ENCODE results near the gene FAM131B. TPM values are rescaled to one million over a fixed set of nuclear protein-coding genes. Genes with fewer than 3 reads are reported as not detected.

FAM131B gene
- total RNA-seq, 1 experiment from 2014 or later = 0.31 TPM

DNA sequence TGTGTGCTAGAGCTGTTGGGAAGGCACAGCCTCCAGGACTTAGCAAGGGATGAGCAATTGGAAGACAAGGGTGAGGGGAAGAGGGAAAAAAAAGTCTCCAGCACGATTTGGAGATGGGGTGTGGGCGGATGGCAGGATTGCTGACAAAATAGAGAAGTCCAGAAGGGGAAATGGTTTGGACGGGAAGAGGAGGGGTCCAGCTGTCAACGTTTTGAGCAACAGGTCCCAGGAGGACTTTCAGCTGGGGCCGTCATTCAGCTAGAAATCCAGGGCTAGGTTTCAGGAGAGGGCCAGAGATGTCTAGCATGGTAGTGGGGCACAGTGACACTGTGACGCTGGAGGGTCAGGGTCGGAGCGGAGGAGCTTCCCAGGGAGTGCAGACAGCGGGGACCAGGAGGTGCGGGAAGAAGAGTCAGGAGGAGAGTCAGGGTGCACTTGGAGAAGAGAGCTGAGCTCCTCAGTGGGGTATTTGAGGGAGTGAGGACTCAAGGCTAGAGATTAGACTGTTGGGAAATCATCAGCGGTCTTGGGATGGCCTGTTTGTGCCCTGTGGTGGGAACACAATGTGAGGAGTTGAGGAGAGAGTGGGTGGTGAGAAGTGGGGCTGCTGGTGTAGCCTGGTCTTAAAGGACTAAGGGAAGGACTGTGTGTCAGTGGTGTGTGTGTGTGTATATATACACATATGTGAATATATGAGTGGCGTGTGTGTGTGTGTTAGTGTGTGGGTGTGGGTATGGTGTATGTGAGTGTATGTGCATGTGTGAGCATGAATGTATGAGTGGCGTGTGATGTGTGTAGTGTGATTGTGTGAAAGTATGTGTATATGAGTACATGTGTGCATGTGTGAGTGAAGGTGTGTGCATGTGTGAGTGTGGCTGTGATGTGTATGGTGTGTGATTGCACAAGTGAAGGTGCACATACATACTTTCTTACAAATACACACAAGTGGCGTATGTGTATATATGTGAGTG lies 22.4 kb upstream of the FAM131B start:
- in situ Hi-C loops (cut with HindIII; ENCODE audit: low sequenced_read_pairs) = no loop called here
- DNase-seq (ENCODE audit: low spot score) = no peak

DNA sequence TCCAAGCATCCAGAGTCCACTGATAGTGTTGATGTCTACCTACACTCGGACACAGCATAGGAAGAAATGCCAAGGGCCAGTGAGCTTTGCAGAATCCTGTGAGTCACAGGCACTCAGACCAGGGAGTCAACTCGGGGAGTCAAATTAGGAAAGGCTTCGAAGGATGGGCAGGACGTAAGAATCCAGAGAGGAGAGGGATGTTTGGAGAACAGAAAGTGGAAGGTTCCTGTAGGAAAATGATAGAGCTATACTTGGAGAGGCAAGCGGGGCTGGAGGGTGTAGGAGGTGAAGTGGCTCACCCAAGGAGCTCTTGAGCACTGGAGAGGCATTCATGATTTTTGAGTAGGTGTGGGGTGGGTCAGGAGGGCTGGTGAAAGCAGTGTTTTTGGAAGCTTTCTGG lies 21.6 kb upstream of the FAM131B start:
- peak; percentile 48 for DNase-seq (ENCODE audit: low spot score)
- in situ Hi-C loops (cut with HindIII; ENCODE audit: low sequenced_read_pairs) = no loop called here

- in situ Hi-C loops (cut with HindIII; ENCODE audit: low sequenced_read_pairs) = no loop called here
- DNase-seq (ENCODE audit: low spot score) = no peak
These were observed 21.1 kb upstream of the FAM131B start for GRCh38 chr7:143383642-143383957.

DNA sequence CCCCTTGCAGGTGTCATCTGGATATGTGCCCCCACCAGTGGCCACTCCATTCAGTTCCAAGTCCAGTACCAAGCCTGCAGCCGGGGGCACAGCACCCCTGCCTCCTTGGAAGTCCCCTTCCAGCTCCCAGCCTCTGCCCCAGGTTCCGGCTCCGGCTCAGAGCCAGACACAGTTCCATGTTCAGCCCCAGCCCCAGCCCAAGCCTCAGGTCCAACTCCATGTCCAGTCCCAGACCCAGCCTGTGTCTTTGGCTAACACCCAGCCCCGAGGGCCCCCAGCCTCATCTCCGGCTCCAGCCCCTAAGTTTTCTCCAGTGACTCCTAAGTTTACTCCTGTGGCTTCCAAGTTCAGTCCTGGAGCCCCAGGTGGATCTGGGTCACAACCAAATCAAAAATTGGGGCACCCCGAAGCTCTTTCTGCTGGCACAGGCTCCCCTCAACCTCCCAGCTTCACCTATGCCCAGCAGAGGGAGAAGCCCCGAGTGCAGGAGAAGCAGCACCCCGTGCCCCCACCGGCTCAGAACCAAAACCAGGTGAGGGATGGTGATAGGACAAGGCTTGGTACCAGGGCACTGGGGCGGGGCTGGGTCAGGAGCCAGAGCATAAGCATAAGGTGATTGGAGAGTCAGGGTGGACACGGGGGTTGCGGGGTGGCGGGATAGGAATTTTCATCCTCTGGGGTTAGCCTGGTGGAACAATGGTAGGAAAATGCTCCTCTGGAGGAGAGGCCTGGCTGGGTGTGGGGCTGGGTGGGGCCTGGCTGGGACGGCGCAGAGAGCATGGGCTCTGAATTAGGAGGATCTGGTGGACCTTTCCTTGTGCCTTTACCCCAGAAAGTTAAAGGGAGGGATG lies 20.5 kb upstream of the FAM131B start:
- DNase-seq (ENCODE audit: low spot score) = no peak

DNA sequence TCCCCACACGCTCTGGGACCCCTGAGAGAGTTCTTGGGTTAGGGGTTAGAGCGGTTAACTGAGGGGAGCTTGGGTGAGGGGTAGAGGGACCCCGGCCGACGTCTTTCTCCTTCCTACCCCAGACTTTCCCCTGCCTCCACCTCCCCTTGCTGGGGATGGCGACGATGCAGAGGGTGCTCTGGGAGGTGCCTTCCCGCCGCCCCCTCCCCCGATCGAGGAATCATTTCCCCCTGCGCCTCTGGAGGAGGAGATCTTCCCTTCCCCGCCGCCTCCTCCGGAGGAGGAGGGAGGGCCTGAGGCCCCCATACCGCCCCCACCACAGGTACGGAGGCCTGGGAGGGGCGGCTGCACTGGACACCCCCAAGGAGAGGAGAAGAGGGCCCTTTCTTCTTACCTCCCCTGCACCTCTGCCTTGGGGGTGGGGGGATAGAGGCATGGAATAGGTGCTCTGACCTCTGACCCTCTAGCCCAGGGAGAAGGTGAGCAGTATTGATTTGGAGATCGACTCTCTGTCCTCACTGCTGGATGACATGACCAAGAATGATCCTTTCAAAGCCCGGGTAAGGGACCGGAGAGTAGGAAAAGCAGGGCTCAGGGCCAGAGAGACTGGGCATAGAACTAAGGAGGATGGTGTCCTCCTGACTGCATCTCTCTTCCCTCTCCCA lies 19.7 kb upstream of the FAM131B start:
- in situ Hi-C loops (cut with HindIII; ENCODE audit: low sequenced_read_pairs) = no loop called here
- no peak for DNase-seq (ENCODE audit: low spot score)

More for the DNA sequence above, 20.5 kb upstream of the FAM131B start:
- in situ Hi-C loops (cut with HindIII; ENCODE audit: low sequenced_read_pairs) = no loop called here

DNA sequence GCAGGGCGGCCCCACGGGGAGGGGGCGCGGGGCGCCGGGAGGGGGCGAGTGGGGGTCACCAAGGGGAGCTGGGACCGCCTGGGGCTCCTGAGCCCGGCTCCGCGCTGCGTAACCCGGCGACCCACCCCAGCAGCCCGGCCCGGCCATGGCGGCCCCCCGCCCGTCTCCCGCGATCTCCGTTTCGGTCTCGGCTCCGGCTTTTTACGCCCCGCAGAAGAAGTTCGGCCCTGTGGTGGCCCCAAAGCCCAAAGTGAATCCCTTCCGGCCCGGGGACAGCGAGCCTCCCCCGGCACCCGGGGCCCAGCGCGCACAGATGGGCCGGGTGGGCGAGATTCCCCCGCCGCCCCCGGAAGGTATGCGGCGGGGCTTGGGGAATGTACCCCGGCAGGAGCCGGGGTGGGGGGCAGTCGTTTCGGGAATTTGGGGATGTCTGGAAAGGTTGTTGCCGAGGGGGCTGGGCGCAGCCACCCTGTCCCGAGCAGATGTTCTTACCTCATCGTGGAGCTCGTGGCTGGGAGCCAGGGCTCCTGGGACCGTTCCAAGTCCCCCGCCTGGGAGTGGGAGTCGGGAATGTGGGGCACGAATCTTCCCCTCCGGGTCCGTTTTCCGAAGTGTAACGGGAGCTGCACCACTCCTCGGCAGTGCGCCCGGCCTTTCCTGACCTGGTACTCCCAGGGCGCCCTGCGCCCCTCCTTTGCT lies 19.1 kb upstream of the FAM131B start:
- no peak for DNase-seq (ENCODE audit: low spot score)

GRCh38 chr7:143380646-143381426 lies 18.3 kb upstream of the FAM131B start, which contains the start of gene ZYX:
Gene ZYX, plus strand, starts transcription at chr7:143381345. Its CDS starts 227 bp downstream, at chr7:143381572.
- in situ Hi-C loops (cut with HindIII; ENCODE audit: low sequenced_read_pairs) = no loop called here
- DNase-seq (ENCODE audit: low spot score) = peak; percentile 93

More for the DNA sequence above, 19.1 kb upstream of the FAM131B start:
- in situ Hi-C loops (cut with HindIII; ENCODE audit: low sequenced_read_pairs) = no loop called here

GRCh38 chr7:143380260-143380645 lies 17.7 kb upstream of the FAM131B start:
- peak; percentile 85 for DNase-seq (ENCODE audit: low spot score)
- in situ Hi-C loops (cut with HindIII; ENCODE audit: low sequenced_read_pairs) = no loop called here

DNA sequence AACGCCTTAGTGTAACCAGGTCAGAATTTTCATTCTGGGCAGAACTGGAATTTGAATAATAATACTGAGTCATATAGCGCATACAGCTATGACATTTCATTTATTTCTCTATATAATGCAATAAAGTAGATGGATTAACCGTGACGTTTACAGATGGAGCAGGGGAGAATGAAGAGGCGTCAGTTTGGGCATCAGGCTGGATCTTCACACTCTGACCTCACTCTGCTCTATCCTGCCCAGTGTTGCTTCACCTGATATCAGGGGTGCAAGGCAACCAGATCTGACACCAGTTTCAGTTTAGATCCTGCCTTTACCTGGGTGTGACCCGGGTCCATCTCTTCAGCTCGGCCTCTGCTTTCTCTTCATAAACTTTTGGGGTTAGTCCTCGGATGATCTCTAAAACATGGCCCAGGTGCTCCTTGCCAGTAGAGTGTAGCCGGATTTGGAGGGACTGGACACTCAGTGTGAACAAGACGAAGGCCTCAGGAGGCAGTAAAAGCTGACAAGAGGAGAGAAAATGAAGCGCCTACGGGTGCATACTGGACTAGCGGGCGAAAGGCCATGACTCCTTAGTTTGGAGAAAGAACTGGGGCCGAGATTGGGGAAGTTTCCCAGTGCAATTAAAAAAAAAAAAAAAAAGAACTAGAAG lies 17.2 kb upstream of the FAM131B start:
- in situ Hi-C loops (cut with HindIII; ENCODE audit: low sequenced_read_pairs) = no loop called here

DNA sequence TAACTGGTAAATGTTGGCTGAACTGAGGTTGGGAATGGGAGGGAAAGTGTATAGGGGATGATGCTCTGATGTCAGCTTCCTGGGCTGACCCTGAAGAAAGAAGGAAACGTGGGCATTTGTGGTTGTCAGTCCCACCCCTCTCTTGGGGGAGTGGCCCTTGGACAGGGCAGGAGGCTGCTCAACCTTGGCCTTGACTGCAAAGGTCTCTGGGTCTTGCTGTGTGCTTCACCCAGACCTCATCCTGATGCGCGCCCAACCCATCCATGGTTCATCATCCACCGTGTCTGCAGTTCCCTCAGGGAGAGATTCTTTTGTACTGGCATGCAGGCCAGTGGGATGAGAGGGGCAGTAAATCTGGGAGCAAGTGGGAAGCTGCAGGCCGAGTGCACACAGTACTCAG lies 13.9 kb upstream of the FAM131B start:
- DNase-seq (ENCODE audit: low spot score) = no peak
- in situ Hi-C loops (cut with HindIII; ENCODE audit: low sequenced_read_pairs) = no loop called here

More for the DNA sequence above, 17.2 kb upstream of the FAM131B start:
- DNase-seq (ENCODE audit: low spot score) = no peak

DNA sequence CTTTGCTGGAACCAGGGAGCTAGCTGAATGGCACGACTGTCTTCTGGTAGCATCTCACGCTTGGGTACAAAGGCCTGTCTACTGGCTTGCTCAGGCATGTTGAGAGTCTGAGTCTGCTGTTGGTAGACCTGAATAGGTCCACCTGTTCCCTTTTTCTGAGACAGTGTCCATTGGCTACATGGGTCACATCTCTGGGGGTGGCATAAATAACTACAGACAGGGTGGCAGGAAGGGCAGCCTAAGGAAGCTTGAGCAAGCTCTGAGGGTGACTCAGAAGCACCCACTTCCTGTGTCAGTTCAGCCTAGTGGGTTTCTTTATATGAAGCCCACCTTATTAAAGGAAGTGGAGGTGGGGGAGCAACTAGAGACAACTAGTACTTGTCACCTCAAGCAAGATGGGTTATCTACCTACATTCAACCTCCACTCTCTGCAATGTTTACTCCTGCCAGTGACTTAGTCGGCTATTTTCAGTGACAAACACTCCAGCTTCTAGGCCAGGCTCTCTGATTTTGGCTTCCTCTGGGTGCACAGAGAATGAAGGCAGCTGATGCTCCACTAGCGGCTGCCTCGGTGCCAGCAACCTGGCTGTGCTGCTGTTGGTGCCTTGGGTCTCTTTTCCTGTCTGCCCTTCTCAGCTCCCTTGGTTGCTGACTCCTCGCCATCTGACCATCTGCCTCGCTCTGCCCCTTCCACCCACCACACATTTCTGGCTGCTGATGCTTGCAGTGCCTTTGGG lies 13.0 kb upstream of the FAM131B start:
- in situ Hi-C loops (cut with HindIII; ENCODE audit: low sequenced_read_pairs) = no loop called here
- peak; percentile 92 for DNase-seq (ENCODE audit: low spot score)

- no peak for DNase-seq (ENCODE audit: low spot score)
- in situ Hi-C loops (cut with HindIII; ENCODE audit: low sequenced_read_pairs) = no loop called here
These were observed 12.0 kb upstream of the FAM131B start for GRCh38 chr7:143374561-143374960.

DNA sequence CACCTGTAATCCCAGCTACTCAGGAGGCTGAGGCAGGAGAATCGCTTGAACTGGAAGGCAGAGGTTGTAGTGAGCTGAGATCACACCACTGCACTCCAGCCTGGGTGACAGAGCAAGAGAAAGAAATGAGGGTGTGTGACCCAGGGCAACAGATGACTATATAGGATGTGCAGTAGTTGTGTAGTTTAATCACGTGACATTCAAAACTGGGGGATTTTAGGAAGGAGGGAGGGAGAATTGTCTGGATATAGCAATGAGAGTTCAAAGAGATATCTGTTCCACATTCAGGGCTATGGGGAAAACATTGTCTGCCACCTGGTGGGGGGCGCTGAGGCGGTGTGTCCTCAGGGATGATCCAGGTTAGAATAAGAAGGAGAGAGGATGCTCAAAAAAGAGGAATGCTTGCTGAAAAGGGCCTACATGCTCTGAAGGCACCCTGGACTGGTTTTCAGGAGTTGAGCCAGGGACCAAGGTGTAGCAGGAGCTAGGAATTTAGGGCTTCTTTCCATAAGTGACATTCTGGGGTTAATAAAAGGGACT lies 10.8 kb upstream of the FAM131B start:
- no peak for DNase-seq (ENCODE audit: low spot score)
- in situ Hi-C loops (cut with HindIII; ENCODE audit: low sequenced_read_pairs) = no loop called here

DNA sequence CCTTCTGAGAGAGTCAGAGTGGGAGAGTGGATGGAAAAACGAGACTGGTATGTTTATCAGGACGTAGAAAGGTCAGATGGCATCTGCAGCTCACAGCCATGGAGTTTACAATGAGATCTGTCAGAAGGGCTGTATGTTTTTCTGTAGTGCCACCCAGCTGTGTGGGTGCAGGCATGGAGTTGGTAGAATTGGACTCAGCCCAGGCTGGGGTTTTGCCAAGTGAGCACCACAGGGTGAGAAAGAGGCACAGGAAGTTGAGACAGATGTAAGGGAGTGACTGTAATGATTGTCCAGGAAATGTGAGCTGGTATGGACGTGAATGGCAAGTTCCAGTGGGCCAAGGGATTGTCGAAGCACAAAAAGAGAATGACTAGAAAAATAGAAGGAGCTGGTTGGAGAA lies 9.6 kb upstream of the FAM131B start:
- no peak for DNase-seq (ENCODE audit: low spot score)
- in situ Hi-C loops (cut with HindIII; ENCODE audit: low sequenced_read_pairs) = no loop called here

- in situ Hi-C loops (cut with HindIII; ENCODE audit: low sequenced_read_pairs) = no loop called here
- no peak for DNase-seq (ENCODE audit: low spot score)
These were observed 7.5 kb upstream of the FAM131B start for GRCh38 chr7:143369678-143370651.

DNA sequence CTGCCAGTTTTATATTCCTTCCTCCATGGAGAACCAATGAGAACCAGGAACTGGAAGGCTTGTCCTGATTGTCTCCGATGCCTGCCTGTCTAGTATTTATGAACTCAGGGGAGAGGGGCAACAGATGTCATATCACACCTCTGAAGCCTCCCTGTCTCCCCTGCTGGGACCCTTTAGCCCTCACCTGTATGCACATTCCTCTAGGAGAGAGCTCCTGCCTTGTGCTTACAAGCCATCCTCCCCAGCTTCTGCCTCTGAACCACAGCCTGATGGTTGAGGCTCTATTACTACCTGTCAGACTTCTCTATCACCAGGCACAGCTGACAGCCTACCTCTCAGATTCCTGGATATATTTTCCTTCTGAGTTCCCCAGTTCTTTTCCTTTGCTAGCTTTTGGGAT lies 5.9 kb upstream of the FAM131B start:
- no peak for DNase-seq (ENCODE audit: low spot score)
- in situ Hi-C loops (cut with HindIII; ENCODE audit: low sequenced_read_pairs) = no loop called here

Data from G401 (cell line).